ENCODE results near the gene KCNH8.

The KCNH8 gene

GRCh38 chr3:19250959-19251610, 102.8 kb downstream of the KCNH8 start:
- DNase-seq (ENCODE audit: low read depth): no peak

GRCh38 chr3:19254189-19254588, 105.9 kb downstream of the KCNH8 start:
- DNase-seq (ENCODE audit: low read depth): no peak

- no peak for DNase-seq (ENCODE audit: low read depth)
Observed at GRCh38 chr3:19254784-19255338, 106.6 kb downstream of the KCNH8 start.

DNA sequence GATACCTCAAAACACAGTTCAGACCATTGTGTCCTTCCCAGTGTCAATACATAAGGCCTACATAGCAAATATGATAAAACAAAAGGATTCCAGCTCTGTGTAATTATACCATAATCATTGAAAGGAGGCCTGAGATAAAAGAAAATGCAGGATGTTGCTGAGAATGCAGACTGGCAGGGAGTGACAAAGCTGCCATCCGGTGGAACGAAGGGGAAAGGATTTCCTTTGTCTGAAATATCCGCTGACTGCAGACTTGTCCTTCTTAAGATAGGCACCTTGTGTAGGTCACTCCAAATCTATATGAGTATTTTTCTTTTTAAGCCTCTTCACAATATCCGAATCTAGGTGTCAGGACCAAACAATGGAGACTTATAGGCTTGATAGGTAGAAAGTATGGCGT, 108.0 kb downstream of the KCNH8 start:
- DNase-seq (ENCODE audit: low read depth): no peak

GRCh38 chr3:19263606-19264005, 115.3 kb downstream of the KCNH8 start:
- DNase-seq (ENCODE audit: low read depth): no peak

DNA sequence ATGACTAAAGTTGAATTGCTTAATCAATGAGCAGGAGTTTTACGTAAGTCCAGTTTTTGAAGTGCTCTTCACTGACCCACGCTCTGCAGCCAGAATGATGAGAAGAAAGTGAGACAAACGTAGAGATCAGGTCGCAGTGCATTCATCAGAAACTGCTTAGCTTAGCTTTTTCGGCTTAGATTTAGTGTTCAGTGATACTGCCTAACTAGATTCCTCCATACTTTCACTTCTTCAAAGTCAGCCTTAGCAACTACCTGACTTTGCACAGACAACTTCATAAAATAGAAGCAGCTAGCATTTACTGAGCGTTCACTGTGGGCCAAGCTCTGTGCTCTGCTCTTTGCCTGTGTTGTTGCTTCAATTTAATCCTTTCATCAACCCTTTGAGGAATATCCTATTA, 116.1 kb downstream of the KCNH8 start:
- DNase-seq (ENCODE audit: low read depth): no peak

GRCh38 chr3:19267040-19267439, 118.7 kb downstream of the KCNH8 start:
- DNase-seq (ENCODE audit: low read depth): no peak

DNA sequence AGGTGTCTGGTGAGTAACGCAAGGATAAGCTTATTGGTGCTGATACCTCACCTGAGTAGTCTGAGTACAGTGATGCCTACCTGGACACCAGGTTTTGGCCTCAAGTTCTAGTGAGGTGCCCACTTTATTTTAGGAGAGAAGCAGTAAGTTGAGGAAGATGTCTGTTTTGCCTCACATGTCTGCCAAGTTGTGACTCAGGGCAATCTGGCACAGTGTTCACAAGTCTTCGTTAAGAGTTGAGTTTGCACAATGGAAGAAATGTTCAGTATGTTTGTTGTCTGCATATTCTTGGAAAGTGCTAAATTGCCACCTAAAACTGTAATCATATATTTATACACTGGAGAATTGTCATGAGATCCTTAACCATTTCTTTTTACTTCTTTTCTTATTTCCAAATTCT, 122.2 kb downstream of the KCNH8 start:
- no peak for DNase-seq (ENCODE audit: low read depth)

DNA sequence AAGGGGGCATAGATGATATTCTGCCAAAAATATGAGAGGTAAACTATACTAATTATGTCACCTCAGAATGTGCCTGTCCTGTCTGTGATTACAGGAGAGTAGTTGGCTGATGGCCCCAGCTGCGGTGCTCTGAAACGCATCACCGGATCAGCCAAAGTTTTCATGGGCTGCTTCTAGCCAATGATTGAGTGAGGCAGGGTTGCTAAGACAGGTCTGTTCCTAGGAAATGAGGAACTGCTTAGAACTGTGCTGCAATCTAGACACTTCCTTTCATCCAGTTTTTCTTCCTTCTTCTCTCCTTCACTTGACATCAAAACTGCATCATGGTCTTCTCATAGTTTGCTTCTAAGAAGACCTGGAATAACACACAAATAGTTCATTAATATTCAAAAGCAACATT, 124.0 kb downstream of the KCNH8 start:
- DNase-seq (ENCODE audit: low read depth): no peak

DNA sequence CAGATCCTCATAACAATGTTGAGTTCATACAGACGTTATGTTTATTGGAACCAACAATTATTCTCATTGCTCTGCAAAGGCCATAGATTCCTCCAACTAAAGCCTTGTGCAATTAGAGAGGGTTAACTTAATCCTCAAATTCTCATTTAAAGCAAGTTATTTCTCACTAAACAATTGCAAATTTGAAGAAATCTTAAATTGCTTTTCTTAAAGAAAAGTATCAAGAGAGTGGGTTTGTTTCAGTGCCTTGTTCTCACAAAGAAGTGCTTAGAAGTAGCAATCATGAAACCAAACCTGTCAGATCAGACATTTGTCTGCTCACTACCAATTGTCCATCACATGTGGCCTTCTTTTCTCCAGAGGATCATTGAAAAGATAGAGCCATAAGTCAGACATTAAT, 124.8 kb downstream of the KCNH8 start:
- DNase-seq (ENCODE audit: low read depth): no peak

- no peak for DNase-seq (ENCODE audit: low read depth)
Observed at GRCh38 chr3:19274576-19274975, 126.3 kb downstream of the KCNH8 start.

GRCh38 chr3:19284974-19285373, 136.7 kb downstream of the KCNH8 start:
- no peak for DNase-seq (ENCODE audit: low read depth)

DNA sequence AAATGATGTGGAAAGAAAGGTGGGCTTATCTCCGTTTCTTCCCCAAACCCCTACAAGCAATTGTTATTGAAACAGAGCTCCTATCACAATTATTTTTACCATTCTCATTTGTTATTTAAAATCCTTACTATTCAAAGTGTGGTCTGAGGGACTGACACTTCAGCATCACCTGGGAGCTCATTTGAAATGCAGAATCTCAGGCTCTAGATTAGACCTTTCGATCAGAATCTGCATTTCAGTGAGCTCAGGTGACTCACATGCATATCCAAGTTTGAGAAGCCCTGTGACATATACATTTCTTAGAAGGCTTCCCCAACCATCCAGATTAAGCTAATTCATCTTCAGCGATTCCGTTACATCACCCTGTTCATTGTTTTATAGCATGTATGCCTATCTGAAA, 145.0 kb downstream of the KCNH8 start:
- no peak for DNase-seq (ENCODE audit: low read depth)

- DNase-seq (ENCODE audit: low read depth): no peak
Observed at GRCh38 chr3:19295208-19295607, 146.9 kb downstream of the KCNH8 start.

DNA sequence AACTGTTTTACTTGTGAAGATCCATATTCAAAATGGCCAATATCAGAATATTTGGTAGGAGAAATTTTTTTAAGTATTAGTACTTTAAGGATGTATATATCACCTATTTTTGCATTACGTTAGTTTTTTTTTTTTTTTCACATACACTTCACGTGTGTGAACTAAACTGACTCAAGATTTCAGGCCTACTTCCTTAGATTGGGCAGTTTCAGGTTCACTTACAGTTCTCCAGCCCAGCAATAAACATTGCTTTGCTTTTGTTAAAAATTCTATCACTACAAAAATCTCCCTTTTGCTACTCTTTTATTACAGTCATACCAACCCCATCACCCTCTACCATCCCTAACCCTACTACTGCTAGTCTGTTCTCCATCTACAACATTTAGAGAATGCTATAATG, 183.6 kb downstream of the KCNH8 start:
- no peak for DNase-seq (ENCODE audit: low read depth)

DNA sequence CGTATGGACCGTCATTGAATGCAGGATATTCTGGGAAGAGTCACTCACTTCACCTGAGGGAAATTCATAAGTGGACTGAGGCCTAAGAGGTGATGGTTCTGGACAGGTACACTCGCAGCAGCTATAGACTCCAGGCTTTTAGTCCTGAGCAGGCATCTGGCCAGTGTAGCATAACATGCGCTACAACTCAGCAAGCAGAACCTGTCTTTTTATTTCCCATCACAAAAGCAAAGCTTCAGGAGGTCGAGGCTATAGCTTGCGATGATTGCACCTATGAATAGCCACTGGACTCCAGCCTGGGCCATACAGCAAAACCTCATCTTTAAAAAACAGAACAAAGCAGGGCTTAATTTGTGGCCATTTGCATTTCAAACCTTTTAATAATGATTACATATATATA, 185.8 kb downstream of the KCNH8 start:
- DNase-seq (ENCODE audit: low read depth): no peak

DNA sequence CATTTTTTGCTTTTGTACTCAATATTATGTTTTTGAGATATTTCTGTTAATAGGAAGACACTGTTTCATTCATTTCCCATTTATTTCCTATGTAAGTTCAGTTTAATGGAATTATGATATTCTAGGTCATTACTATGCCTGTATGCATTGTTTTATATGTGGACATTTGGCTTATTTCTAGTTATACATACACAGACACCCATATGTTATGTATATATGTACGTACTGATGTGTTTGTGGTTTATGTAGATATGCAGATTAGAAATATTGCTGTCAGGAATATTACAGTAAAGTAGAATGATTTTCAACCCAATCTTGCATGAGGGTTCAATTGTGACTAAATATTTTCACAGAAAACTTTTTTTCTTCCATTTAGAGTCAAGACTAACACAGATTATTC, 190.5 kb downstream of the KCNH8 start:
- no peak for DNase-seq (ENCODE audit: low read depth)

DNA sequence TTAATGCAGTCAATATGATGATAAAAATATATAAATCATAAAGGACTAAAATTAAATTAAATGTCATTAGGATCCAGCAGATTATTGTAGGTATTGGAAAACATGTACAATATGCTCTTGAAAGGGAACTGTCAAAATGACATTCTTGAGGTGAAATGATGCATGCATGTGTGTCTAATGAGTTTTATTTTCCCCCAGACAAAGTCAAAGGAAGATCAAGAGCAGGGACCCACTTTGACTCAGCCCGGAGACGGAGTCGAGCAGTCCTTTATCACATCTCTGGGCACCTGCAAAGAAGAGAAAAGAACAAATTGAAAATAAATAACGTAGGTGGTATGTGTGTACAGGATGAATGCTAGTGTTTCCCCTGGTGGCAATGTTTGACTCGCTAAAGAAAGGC, 194.1 kb downstream of the KCNH8 start:
- DNase-seq (ENCODE audit: low read depth): no peak

- DNase-seq (ENCODE audit: low read depth): no peak
Observed at GRCh38 chr3:19346759-19347158, 198.4 kb downstream of the KCNH8 start.

GRCh38 chr3:19347671-19348070, 199.4 kb downstream of the KCNH8 start:
- no peak for DNase-seq (ENCODE audit: low read depth)

DNA sequence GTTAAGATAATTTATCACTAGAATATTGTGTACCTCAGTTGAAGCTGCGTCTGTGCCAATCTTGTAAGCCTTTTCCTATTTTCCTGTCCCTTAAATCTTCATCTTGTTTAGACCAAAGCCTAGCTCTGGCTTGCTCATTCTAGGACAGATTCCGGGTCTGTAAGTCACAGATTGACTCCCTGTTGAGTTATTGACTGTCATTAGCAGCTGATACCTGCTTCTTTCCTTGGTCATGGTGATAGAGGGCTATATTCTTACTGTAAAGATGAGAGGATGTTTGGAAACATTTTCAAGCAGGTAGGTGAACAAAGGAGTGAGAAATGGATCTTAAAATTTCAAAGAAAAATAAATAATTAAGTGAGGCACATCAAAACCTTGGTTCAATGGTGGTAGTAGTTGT, 200.2 kb downstream of the KCNH8 start:
- DNase-seq (ENCODE audit: low read depth): no peak

DNA sequence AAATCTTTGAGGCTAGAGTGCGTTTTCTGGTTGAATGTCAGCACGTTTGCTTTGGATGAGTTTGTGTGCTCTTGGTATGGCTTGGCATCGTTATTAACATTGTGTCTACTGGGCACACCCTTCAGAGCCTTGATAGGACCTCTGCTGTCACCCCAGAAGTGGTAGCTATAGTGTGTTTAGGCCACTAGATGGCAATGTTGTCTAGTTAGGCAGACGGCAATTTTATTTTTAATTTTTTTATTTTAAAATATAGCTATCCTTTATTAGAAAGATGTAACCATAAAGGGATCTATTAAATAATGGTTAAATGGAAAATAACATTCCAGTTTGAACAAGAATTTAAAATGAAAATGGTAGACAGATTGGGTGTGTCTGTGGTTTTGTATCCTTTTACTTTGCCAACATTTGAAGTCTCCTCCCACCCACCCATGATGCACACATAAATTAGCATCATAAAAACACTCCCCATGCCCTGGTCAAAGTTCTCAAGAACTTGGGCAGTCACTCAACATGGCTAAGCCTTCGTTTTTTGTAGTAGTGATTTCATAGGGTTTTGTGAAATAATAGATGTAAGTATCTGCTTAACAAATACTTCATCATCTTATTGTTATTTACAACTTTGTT, 200.7 kb downstream of the KCNH8 start:
- no peak for DNase-seq (ENCODE audit: low read depth)

DNA sequence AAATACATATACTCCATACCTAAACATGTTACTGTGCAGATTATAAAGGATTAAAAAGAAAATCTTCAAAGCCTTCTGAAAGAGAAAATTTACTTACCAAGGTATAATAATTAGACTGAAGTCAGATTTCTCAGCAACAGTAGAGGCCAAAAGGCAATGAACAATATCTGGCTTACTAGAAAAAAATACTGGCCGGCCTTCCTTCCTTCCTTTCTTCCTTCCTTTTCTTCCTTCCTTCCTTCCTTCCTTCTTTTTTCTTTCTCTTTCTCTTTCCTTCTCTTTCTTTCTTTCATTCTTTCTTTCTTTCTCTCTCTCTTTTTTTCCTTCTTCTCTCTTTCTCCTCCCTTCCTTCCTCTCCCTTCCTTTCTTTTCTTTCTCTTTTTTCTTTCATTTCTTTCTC, 209.6 kb downstream of the KCNH8 start:
- DNase-seq (ENCODE audit: low read depth): no peak

DNA sequence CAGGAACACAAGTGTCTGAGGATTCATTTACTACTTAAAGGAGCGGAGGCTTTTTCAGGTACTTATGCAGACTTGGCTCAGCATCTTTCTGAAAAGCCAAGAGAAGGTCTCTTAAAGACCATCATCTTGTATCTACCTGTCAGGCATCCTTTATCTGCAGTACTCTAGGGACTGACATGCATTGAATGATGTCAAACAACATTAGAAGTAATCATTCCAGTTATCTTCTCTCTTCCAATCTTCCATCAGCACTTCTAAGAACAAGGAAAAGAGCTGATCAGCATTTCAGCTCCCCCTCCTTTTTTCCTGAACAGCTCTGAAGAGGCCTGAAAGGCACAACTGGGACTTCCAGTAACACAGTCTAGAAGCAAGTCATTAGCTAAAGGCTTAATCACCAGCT, 214.8 kb downstream of the KCNH8 start:
- DNase-seq (ENCODE audit: low read depth): no peak

All from GM04503 (cell line).